Pulmonary artery endothelial cell (primary cell): ENCODE measurements around the gene MYO1B. TPM values are rescaled to one million over a fixed set of nuclear protein-coding genes. Genes with fewer than 3 reads are reported as not detected.

Experiments used
- DNase-seq: peaks from one replicate; pipeline ENCODE4 v3.0.0-alpha.2; 2011; ENCODE audit warnings: low read depth, low spot score
- total RNA-seq: library from RNA; depleted of rRNA; stranded (reverse); fragments of >200 nt; gene quantifications from 2 replicates; pipeline ENCODE4 v1.2.3, GENCODE V29; 2014

MYO1B gene
- total RNA-seq, 1 donor from 2014 or later: 45.4 TPM

GRCh38 chr2:191226196-191226595 lies 19.0 kb upstream of the MYO1B start:
- DNase-seq: no peak

- DNase-seq: no peak
Observed at GRCh38 chr2:191228333-191228732, 16.9 kb upstream of the MYO1B start.

- DNase-seq: no peak
Observed at GRCh38 chr2:191228861-191229260, 16.3 kb upstream of the MYO1B start.

- DNase-seq: no peak
Observed at GRCh38 chr2:191230174-191230573, 15.0 kb upstream of the MYO1B start.

GRCh38 chr2:191231995-191232394 lies 13.2 kb upstream of the MYO1B start:
- no peak for DNase-seq

GRCh38 chr2:191233533-191233932 lies 11.7 kb upstream of the MYO1B start:
- DNase-seq: no peak

- no peak for DNase-seq
Observed at GRCh38 chr2:191234376-191234775, 10.8 kb upstream of the MYO1B start.

GRCh38 chr2:191240871-191241270 lies 4.3 kb upstream of the MYO1B start:
- DNase-seq: no peak

- no peak for DNase-seq
Observed at GRCh38 chr2:191241418-191241817, 3.8 kb upstream of the MYO1B start.

- DNase-seq: no peak
Observed at GRCh38 chr2:191243154-191243553, 2.0 kb upstream of the MYO1B start.

GRCh38 chr2:191244350-191244749 lies 854 bp upstream of the MYO1B start:
- DNase-seq: no peak

- no peak for DNase-seq
Observed at GRCh38 chr2:191245869-191246531, 796 bp downstream of the MYO1B start.

GRCh38 chr2:191246820-191247380 lies 1.7 kb downstream of the MYO1B start:
- DNase-seq: no peak

- peak; percentile 46 for DNase-seq
Observed at GRCh38 chr2:191247381-191248057, 2.3 kb downstream of the MYO1B start.

GRCh38 chr2:191249156-191249813 lies 4.1 kb downstream of the MYO1B start:
- DNase-seq: no peak

- no peak for DNase-seq
Observed at GRCh38 chr2:191250400-191250799, 5.2 kb downstream of the MYO1B start.

GRCh38 chr2:191250986-191251385 lies 5.8 kb downstream of the MYO1B start:
- DNase-seq: no peak

GRCh38 chr2:191252699-191253098 lies 7.5 kb downstream of the MYO1B start:
- no peak for DNase-seq

- DNase-seq: no peak
Observed at GRCh38 chr2:191253476-191253875, 8.3 kb downstream of the MYO1B start.

- no peak for DNase-seq
Observed at GRCh38 chr2:191255271-191255670, 10.1 kb downstream of the MYO1B start.

GRCh38 chr2:191255756-191256312 lies 10.6 kb downstream of the MYO1B start:
- DNase-seq: no peak

- no peak for DNase-seq
Observed at GRCh38 chr2:191257934-191258333, 12.7 kb downstream of the MYO1B start.
